Stimulated activated CD4-positive, alpha-beta T cell treated with anti-CD3 and anti-CD28 coated beads, Interleukin-15, amount 100 ng/mL, for 1 hour (primary cell): ENCODE data around the gene SLC29A3.

Source experiments
- DNase-seq, 2 donors: peaks; one replicate each; pipeline ENCODE4 v3.0.0-alpha.2; 2020; ENCODE audit warnings: low read depth in 1 of 2, low spot score in 1 of 2

SLC29A3 gene

DNA sequence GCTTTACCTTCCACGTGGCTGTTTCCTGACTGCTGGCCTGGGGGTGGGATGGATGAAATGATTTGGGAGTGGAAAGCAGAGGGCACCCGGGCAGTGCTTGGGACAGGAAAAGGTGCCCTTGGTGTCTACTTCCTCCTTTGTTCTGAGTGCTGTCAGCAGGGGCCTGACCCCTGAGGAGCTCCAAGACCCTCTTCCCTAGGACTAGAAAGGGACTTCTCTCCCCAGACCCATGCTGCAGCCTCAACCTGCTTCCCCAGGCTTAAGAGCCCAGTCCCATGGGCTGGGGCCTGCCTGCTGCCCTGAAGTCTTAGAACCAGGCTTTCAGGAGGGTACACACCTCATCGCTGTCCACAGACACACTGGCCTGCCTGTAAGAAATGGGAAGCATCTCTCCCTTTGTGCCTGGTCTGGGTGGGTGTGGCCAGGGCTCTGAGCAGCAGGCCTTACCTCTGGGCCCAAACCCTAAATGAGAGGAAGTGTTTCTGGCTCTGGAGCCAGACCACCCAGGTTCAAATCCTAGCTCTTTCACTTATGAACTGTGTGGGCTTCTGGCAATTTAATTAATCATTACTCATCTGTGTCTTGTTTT, 90.6 kb downstream of the SLC29A3 start:
- no peak for DNase-seq
